ENCODE results near the gene KDR.

Gene KDR

DNA sequence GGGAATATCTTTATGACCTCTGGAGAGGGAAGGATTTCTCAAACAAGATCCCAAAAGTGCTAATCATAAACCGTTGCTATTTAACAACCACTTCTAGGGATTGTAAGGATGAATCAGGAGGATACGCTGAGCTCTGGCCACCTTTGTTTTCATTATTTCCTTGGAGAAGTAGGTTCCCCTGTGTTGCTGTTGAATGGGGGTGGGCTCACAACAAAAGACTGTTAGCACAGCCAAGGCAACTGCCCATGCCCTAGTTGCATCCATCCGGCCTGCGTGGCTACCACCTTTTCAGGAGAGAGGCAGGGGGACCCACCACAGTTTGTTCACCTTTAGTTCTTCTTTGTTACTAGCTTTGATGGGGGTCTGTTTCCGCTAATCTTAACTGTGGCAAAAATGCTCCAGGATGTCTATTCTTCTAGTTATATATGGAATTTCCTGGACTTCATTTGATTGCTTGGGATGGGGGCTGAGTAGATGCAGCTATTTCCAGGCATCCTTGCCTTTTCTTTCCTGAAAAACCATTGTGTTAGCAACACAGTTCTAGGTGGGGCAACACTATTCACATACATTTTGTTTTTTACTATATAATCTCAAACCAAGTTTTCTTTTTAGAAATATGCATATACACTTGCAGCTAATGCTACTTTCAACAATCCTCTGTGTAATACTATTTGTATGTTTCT is 95.4 kb downstream of the KDR start:
- DNase-seq (ENCODE audit: low spot score): no peak

GRCh38 chr4:55029321-55029720 is 96.1 kb downstream of the KDR start:
- no peak for DNase-seq (ENCODE audit: low spot score)
